GM11168 (cell line): ENCODE data around the gene PKNOX2.

ENCODE experiments used
- in situ Hi-C: fragments of 300-500 bp; cut with MboI; formaldehyde crosslinking; loops from one replicate; pipeline ENCODE4 v1.12.0; 2022; ENCODE audit warnings: low sequenced_read_pairs; ENCODE audit not compliant: unreplicated experiment

Gene PKNOX2

GRCh38 chr11:125388611-125389010, 224.1 kb downstream of the PKNOX2 start:
- in situ Hi-C loops: no loop called here

GRCh38 chr11:125389339-125390166, 225.0 kb downstream of the PKNOX2 start:
- in situ Hi-C loops: no loop called here

GRCh38 chr11:125390946-125391345, 226.4 kb downstream of the PKNOX2 start:
- in situ Hi-C loops: no loop called here

GRCh38 chr11:125393331-125393730, 228.8 kb downstream of the PKNOX2 start:
- in situ Hi-C loops: no loop called here

GRCh38 chr11:125394296-125394695, 229.7 kb downstream of the PKNOX2 start:
- in situ Hi-C loops: no loop called here

- in situ Hi-C loops: no loop called here
Observed at GRCh38 chr11:125397421-125397820, 232.9 kb downstream of the PKNOX2 start.

- in situ Hi-C loops: no loop called here
Observed at GRCh38 chr11:125398475-125398874, 233.9 kb downstream of the PKNOX2 start.

- in situ Hi-C loops: no loop called here
Observed at GRCh38 chr11:125398994-125399640, 234.6 kb downstream of the PKNOX2 start.

GRCh38 chr11:125399945-125400344, 235.4 kb downstream of the PKNOX2 start:
- in situ Hi-C loops: no loop called here

- in situ Hi-C loops: no loop called here
Observed at GRCh38 chr11:125401235-125401634, 236.7 kb downstream of the PKNOX2 start.

GRCh38 chr11:125401746-125402145, 237.2 kb downstream of the PKNOX2 start:
- in situ Hi-C loops: no loop called here

GRCh38 chr11:125402435-125402834, 237.9 kb downstream of the PKNOX2 start:
- in situ Hi-C loops: no loop called here

- in situ Hi-C loops: no loop called here
Observed at GRCh38 chr11:125404157-125404810, 239.7 kb downstream of the PKNOX2 start.

GRCh38 chr11:125404811-125405790, 240.6 kb downstream of the PKNOX2 start:
- in situ Hi-C loops: no loop called here

GRCh38 chr11:125407046-125407445, 242.5 kb downstream of the PKNOX2 start:
- in situ Hi-C loops: no loop called here

GRCh38 chr11:125408311-125408711, 243.8 kb downstream of the PKNOX2 start:
- in situ Hi-C loops: no loop called here

GRCh38 chr11:125410091-125410490, 245.5 kb downstream of the PKNOX2 start:
- in situ Hi-C loops: no loop called here

- in situ Hi-C loops: no loop called here
Observed at GRCh38 chr11:125412177-125412496, 247.6 kb downstream of the PKNOX2 start.

GRCh38 chr11:125412509-125412908, 248.0 kb downstream of the PKNOX2 start:
- in situ Hi-C loops: no loop called here

GRCh38 chr11:125413226-125413625, 248.7 kb downstream of the PKNOX2 start:
- in situ Hi-C loops: no loop called here
